Lower lobe of right lung (tissue), 2 donors: Measurements from ENCODE around the gene SRP14. TPM values are rescaled to one million over a fixed set of nuclear protein-coding genes. Genes with fewer than 3 reads are reported as not detected.

ENCODE experiments used
- ATAC-seq, 2 donors: fragments of 200-7000 bp; cut with Tn5 transposase; one replicate each; pipeline ENCODE4 v1.9.1; 2020 to 2022; ENCODE audit warnings: mild to moderate bottlenecking in 2 of 2, moderate library complexity in 2 of 2
- DNase-seq: peaks from one replicate; pipeline ENCODE4 v3.0.0-alpha.2; 2020
- H3K27ac ChIP-seq: fragments of 200-600 bp; one replicate; pipeline ENCODE4 v1.8.0; 2022
- H3K27me3 ChIP-seq: fragments of 200-600 bp; one replicate; pipeline ENCODE4 v1.8.0; 2022; ENCODE audit warnings: low read depth
- H3K36me3 ChIP-seq: fragments of 200-600 bp; one replicate; pipeline ENCODE4 v1.8.0; 2022; ENCODE audit warnings: mild to moderate bottlenecking
- H3K4me1 ChIP-seq: fragments of 200-600 bp; one replicate; pipeline ENCODE4 v1.8.0; 2022
- H3K4me3 ChIP-seq: fragments of 200-600 bp; one replicate; pipeline ENCODE4 v1.8.0; 2022; ENCODE audit warnings: mild to moderate bottlenecking
- H3K9me3 ChIP-seq: fragments of 200-600 bp; one replicate; pipeline ENCODE4 v1.8.0; 2022
- CTCF ChIP-seq: fragments of 200-600 bp; IDR thresholded peaks from one replicate; pipeline ENCODE4 v1.8.0; 2022; ENCODE audit warnings: antibody characterized with exemption, mild to moderate bottlenecking
- intact Hi-C: fragments of 100-400 bp; cut with DNase I; formaldehyde crosslinking; loops from one replicate; pipeline ENCODE4 v1.11.0; 2022
- total RNA-seq: library from RNA; stranded (reverse); fragmentation: NEBNext Ultra II Directional; extraction: Animal tissue kit (Norgen Biotek cat#: 25700); gene quantifications from one replicate; pipeline ENCODE4 v1.2.1, GENCODE V29; 2021
- donor health status: DM: no; HTN: yes; CAD: no; lungs with severe emphysema.

SRP14 gene
- total RNA-seq, 1 donor from 2014 or later, result 138 TPM

- H3K36me3 ChIP-seq, result no peaks in the 10 kb centered on the region
- peaks cover 51% of the 10 kb centered on the region for H3K4me1 ChIP-seq
- intact Hi-C loops, result loop anchor here (10.0 kb wide), 2 partner anchors 59 to 229 kb away; partner anchors contain the start of gene BMF
- peak overlapping the region; percentile 1 for H3K4me3 ChIP-seq
- H3K9me3 ChIP-seq, result no peaks in the 10 kb centered on the region
- no peaks in the 10 kb centered on the region for H3K27me3 ChIP-seq
- peak overlapping the region; percentile 15 for H3K27ac ChIP-seq
- ATAC-seq (peak in 1 of 2 donors; percentile 5), DNase-seq (no peak)
- TF ChIP-seq CTCF, result no peak
Observed at GRCh38 chr15:40045572-40046217, 6.7 kb upstream of the SRP14 start.

- Histone ChIP-seq H3K27me3 (no peaks in the 10 kb centered on the region), H3K4me1 (peaks cover 59% of the 10 kb centered on the region), H3K36me3 (no peaks in the 10 kb centered on the region), H3K27ac (peak overlapping the region; percentile 66), H3K4me3 (peak overlapping the region; percentile 1), H3K9me3 (no peaks in the 10 kb centered on the region)
- peak; percentile 94 to 95 for ATAC-seq
- TF ChIP-seq CTCF, result peak; percentile 95
- peak; percentile 92 for DNase-seq
- intact Hi-C loops, result loop anchor here (10.0 kb wide), 2 partner anchors 60 to 230 kb away; partner anchors contain the start of gene BMF
Observed at GRCh38 chr15:40044717-40045571, 6.0 kb upstream of the SRP14 start.

- ATAC-seq (no peak), DNase-seq (no peak)
- Histone ChIP-seq H3K9me3 (no peaks in the 10 kb centered on the region), H3K36me3 (no peaks in the 10 kb centered on the region), H3K27me3 (no peaks in the 10 kb centered on the region), H3K27ac (no peak overlapping the region), H3K4me3 (no peak overlapping the region), H3K4me1 (peaks cover 56% of the 10 kb centered on the region)
- no peak for TF ChIP-seq CTCF
- intact Hi-C loops, result loop anchor here (10.0 kb wide), 2 partner anchors 61 to 231 kb away; partner anchors contain the start of gene BMF
Observed at GRCh38 chr15:40043927-40044716, 5.1 kb upstream of the SRP14 start.

- Histone ChIP-seq H3K27ac (no peak overlapping the region), H3K4me1 (peaks cover 48% of the 10 kb centered on the region), H3K27me3 (no peaks in the 10 kb centered on the region), H3K36me3 (peaks cover 4% of the 10 kb centered on the region), H3K4me3 (no peak overlapping the region), H3K9me3 (no peaks in the 10 kb centered on the region)
- intact Hi-C loops, result loop anchor here (10.0 kb wide), 2 partner anchors 62 to 232 kb away; partner anchors contain the start of gene BMF
- ATAC-seq (no peak), DNase-seq (no peak)
- TF ChIP-seq CTCF, result no peak
Observed at GRCh38 chr15:40042791-40043320, 3.9 kb upstream of the SRP14 start.

GRCh38 chr15:40040770-40041169 lies 1.8 kb upstream of the SRP14 start:
- DNase-seq, result no peak
- ATAC-seq, result no peak
- peaks cover 43% of the 10 kb centered on the region for H3K4me1 ChIP-seq
- no peaks in the 10 kb centered on the region for H3K9me3 ChIP-seq
- intact Hi-C loops, result loop anchor here (10.0 kb wide), 2 partner anchors 64 to 234 kb away; partner anchors contain the start of gene BMF
- no peaks in the 10 kb centered on the region for H3K27me3 ChIP-seq
- TF ChIP-seq CTCF, result no peak
- no peak overlapping the region for H3K27ac ChIP-seq
- peaks cover 22% of the 10 kb centered on the region for H3K36me3 ChIP-seq
- H3K4me3 ChIP-seq, result no peak overlapping the region
